Measurements from ENCODE around the gene TPPP2. TPM values are rescaled to one million over a fixed set of nuclear protein-coding genes. Genes with fewer than 3 reads are reported as not detected.
A peak's percentile ranks its signal among the peaks of the same experiment; 100 is the strongest.

TPPP2 gene
- polyA plus RNA-seq, 3 donors from 2014 or later, result not detected

GRCh38 chr14:21020977-21021545 lies 9.0 kb upstream of the TPPP2 start:
- H3K9me3 Mint-ChIP-seq, result no peaks in the 10 kb centered on the region
- H3K4me1 Mint-ChIP-seq, result peaks cover 11 to 20% of the 10 kb centered on the region in 2 donors
- H3K27me3 Mint-ChIP-seq (ENCODE audit: low read depth in 3 of 3), result peaks cover 7 to 11% (median 8%) of the 10 kb centered on the region in 3 donors
- DNase-seq, result no peak
- peaks cover 7 to 18% (median 8%) of the 10 kb centered on the region in 3 donors for H3K36me3 Mint-ChIP-seq
- H3K4me3 Mint-ChIP-seq, result no peak overlapping the region
- no peak overlapping the region for H3K27ac Mint-ChIP-seq

GRCh38 chr14:21022686-21023085 lies 7.3 kb upstream of the TPPP2 start:
- H3K36me3 Mint-ChIP-seq, result peaks cover 5 to 18% (median 7%) of the 10 kb centered on the region in 3 donors
- no peaks in the 10 kb centered on the region for H3K9me3 Mint-ChIP-seq
- peaks cover 11 to 20% of the 10 kb centered on the region in 2 donors for H3K4me1 Mint-ChIP-seq
- peak overlapping the region; percentile 13 to 60 (median 53) for H3K4me3 Mint-ChIP-seq
- no peak for DNase-seq
- H3K27me3 Mint-ChIP-seq (ENCODE audit: low read depth in 3 of 3), result peaks cover 6 to 11% (median 6%) of the 10 kb centered on the region in 3 donors
- peak overlapping the region in 1 of 6 donors; percentile 29 for H3K27ac Mint-ChIP-seq

GRCh38 chr14:21023174-21023573 lies 6.8 kb upstream of the TPPP2 start:
- no peak for DNase-seq
- Mint-ChIP-seq H3K27ac (peak overlapping the region in 1 of 6 donors; percentile 29), H3K36me3 (peaks cover 4 to 18% (median 7%) of the 10 kb centered on the region in 3 donors), H3K4me1 (peaks cover 11 to 20% of the 10 kb centered on the region in 2 donors), H3K27me3 (ENCODE audit: low read depth in 3 of 3) (peaks cover 6 to 11% (median 6%) of the 10 kb centered on the region in 3 donors), H3K9me3 (no peaks in the 10 kb centered on the region), H3K4me3 (peak overlapping the region; percentile 13 to 89 (median 83))

GRCh38 chr14:21023817-21024584 lies 6.0 kb upstream of the TPPP2 start:
- no peaks in the 10 kb centered on the region for H3K9me3 Mint-ChIP-seq
- peak in 2 of 3 donors; percentile 8 to 13 for DNase-seq
- H3K4me3 Mint-ChIP-seq, result peak overlapping the region; percentile 83 to 93 (median 87)
- peak overlapping the region in 4 of 6 donors; percentile 38 to 59 (median 54) for H3K27ac Mint-ChIP-seq
- H3K36me3 Mint-ChIP-seq, result peaks cover 4 to 18% (median 7%) of the 10 kb centered on the region in 3 donors
- H3K4me1 Mint-ChIP-seq, result peaks cover 11 to 20% of the 10 kb centered on the region in 2 donors
- H3K27me3 Mint-ChIP-seq (ENCODE audit: low read depth in 3 of 3), result peaks cover 6 to 11% (median 6%) of the 10 kb centered on the region in 3 donors

- peaks cover 11 to 20% of the 10 kb centered on the region in 2 donors for H3K4me1 Mint-ChIP-seq
- H3K27me3 Mint-ChIP-seq (ENCODE audit: low read depth in 3 of 3), result peaks cover 4 to 11% (median 6%) of the 10 kb centered on the region in 3 donors
- peaks cover 0 to 12% (median 4%) of the 10 kb centered on the region in 3 donors for H3K36me3 Mint-ChIP-seq
- peak within 1 kb of the TSS; percentile 83 to 93 (median 87) for H3K4me3 Mint-ChIP-seq
- H3K27ac Mint-ChIP-seq, result peak within 1 kb of the TSS in 5 of 6 donors; percentile 19 to 59 (median 52)
- DNase-seq, result peak; percentile 59 to 68 (median 65)
- H3K9me3 Mint-ChIP-seq, result no peaks in the 10 kb centered on the region
Measured at GRCh38 chr14:21024585-21025370, 5.2 kb upstream of the TPPP2 start, which contains the start of gene NDRG2. NDRG2 (minus strand) TSS chr14:21025061; CDS start chr14:21023315, 1,746 bp downstream.

GRCh38 chr14:21025371-21026273 lies 4.4 kb upstream of the TPPP2 start:
- Mint-ChIP-seq H3K27me3 (ENCODE audit: low read depth in 3 of 3) (peaks cover 4 to 11% (median 6%) of the 10 kb centered on the region in 3 donors), H3K36me3 (peaks cover 0 to 12% (median 4%) of the 10 kb centered on the region in 3 donors)

GRCh38 chr14:21026274-21026987 lies 3.6 kb upstream of the TPPP2 start:
- Mint-ChIP-seq H3K9me3 (no peaks in the 10 kb centered on the region), H3K4me3 (peak overlapping the region; percentile 47 to 89 (median 62)), H3K27me3 (ENCODE audit: low read depth in 3 of 3) (peaks cover 4 to 11% (median 6%) of the 10 kb centered on the region in 3 donors), H3K36me3 (peaks cover 0 to 10% (median 2%) of the 10 kb centered on the region in 3 donors), H3K4me1 (peaks cover 11 to 20% of the 10 kb centered on the region in 2 donors), H3K27ac (peak overlapping the region in 2 of 6 donors; percentile 18 to 38)
- DNase-seq, result no peak

More at GRCh38 chr14:21025371-21026273, 4.4 kb upstream of the TPPP2 start:
- peak overlapping the region in 2 of 6 donors; percentile 19 to 33 for H3K27ac Mint-ChIP-seq
- no peak for DNase-seq
- peak overlapping the region; percentile 83 to 93 (median 87) for H3K4me3 Mint-ChIP-seq
- no peaks in the 10 kb centered on the region for H3K9me3 Mint-ChIP-seq
- H3K4me1 Mint-ChIP-seq, result peaks cover 11 to 20% of the 10 kb centered on the region in 2 donors

GRCh38 chr14:21026988-21027315 lies 3.1 kb upstream of the TPPP2 start:
- Mint-ChIP-seq H3K9me3 (no peaks in the 10 kb centered on the region), H3K27ac (peak overlapping the region in 1 of 6 donors; percentile 38), H3K27me3 (ENCODE audit: low read depth in 3 of 3) (peaks cover 2 to 11% (median 6%) of the 10 kb centered on the region in 3 donors), H3K36me3 (peaks cover 0 to 5% (median 0%) of the 10 kb centered on the region in 3 donors), H3K4me3 (peak overlapping the region; percentile 18 to 60 (median 40)), H3K4me1 (peaks cover 11 to 20% of the 10 kb centered on the region in 2 donors)
- DNase-seq, result no peak

- H3K36me3 Mint-ChIP-seq, result no peaks in the 10 kb centered on the region
- no peak overlapping the region for H3K4me3 Mint-ChIP-seq
- H3K9me3 Mint-ChIP-seq, result no peaks in the 10 kb centered on the region
- no peaks in the 10 kb centered on the region for H3K4me1 Mint-ChIP-seq
- no peak overlapping the region for H3K27ac Mint-ChIP-seq
- peaks cover 1 to 3% (median 2%) of the 10 kb centered on the region in 3 donors for H3K27me3 Mint-ChIP-seq (ENCODE audit: low read depth in 3 of 3)
- no peak for DNase-seq
Measured at GRCh38 chr14:21030531-21030930, 514 bp downstream of the TPPP2 start.

- Mint-ChIP-seq H3K4me1 (no peaks in the 10 kb centered on the region), H3K27me3 (ENCODE audit: low read depth in 3 of 3) (peaks cover 1 to 4% (median 2%) of the 10 kb centered on the region in 3 donors), H3K4me3 (no peak overlapping the region), H3K36me3 (no peaks in the 10 kb centered on the region), H3K27ac (no peak overlapping the region), H3K9me3 (no peaks in the 10 kb centered on the region)
- DNase-seq, result no peak
Measured at GRCh38 chr14:21032326-21033132, 2.5 kb downstream of the TPPP2 start.

- Mint-ChIP-seq H3K27ac (no peak overlapping the region), H3K27me3 (ENCODE audit: low read depth in 3 of 3) (peaks cover 1 to 4% (median 2%) of the 10 kb centered on the region in 3 donors)
Measured at GRCh38 chr14:21033133-21033698, 3.2 kb downstream of the TPPP2 start.

More at GRCh38 chr14:21033133-21033698, 3.2 kb downstream of the TPPP2 start:
- H3K9me3 Mint-ChIP-seq, result no peaks in the 10 kb centered on the region
- no peak for DNase-seq
- H3K4me3 Mint-ChIP-seq, result no peak overlapping the region
- H3K36me3 Mint-ChIP-seq, result no peaks in the 10 kb centered on the region
- H3K4me1 Mint-ChIP-seq, result no peaks in the 10 kb centered on the region

Measured in immature natural killer cell (primary cell).